WTC11 (cell line): ENCODE measurements around the gene MED26. TPM values are rescaled to one million over a fixed set of nuclear protein-coding genes. Genes with fewer than 3 reads are reported as not detected.

Experiments
- ATAC-seq: fragments of 200-7000 bp; cut with Tn5 transposase; 2 replicates; pipeline ENCODE4 v1.10.0; 2021; ENCODE audit warnings: mild to moderate bottlenecking, moderate library complexity
- CTCF ChIA-PET: fragments of 300-600 bp; sonication (Branson Sonifier 250); formaldehyde crosslinking; loops from one replicate; lab custom pipeline; 2021; ENCODE audit warnings: antibody characterized with exemption; lab: Charles Lee
- POLR2A ChIA-PET: fragments of 350-600 bp; sonication (Branson Sonifier 250); formaldehyde crosslinking; loops from one replicate; lab custom pipeline; 2021; ENCODE audit warnings: antibody characterized with exemption; lab: Charles Lee
- DNase-seq: peaks from one replicate; pipeline ENCODE4 v3.0.0; 2021; ENCODE audit warnings: low spot score
- H3K27ac Mint-ChIP-seq: 2 replicates; pipeline ENCODE4 v1.8.0; 2021; ENCODE audit warnings: mixed read lengths
- H3K27me3 Mint-ChIP-seq: 2 replicates; pipeline ENCODE4 v1.8.0; 2021; ENCODE audit warnings: low read depth, mild to moderate bottlenecking, moderate library complexity, mixed read lengths
- H3K36me3 Mint-ChIP-seq: 2 replicates; pipeline ENCODE4 v1.8.0; 2021; ENCODE audit warnings: mixed read lengths
- H3K4me1 Mint-ChIP-seq: 2 replicates; pipeline ENCODE4 v1.8.0; 2022; ENCODE audit warnings: mixed read lengths
- H3K4me3 Mint-ChIP-seq: 2 replicates; pipeline ENCODE4 v1.8.0; 2021; ENCODE audit warnings: mild to moderate bottlenecking, moderate library complexity, mixed read lengths
- H3K9me3 Mint-ChIP-seq: 2 replicates; pipeline ENCODE4 v1.8.0; 2021; ENCODE audit warnings: mixed read lengths
- ATF2 ChIP-seq: sonication (generic); formaldehyde crosslinking; IDR thresholded peaks from 2 replicates; pipeline ENCODE4 v1.8.1; 2022; ENCODE audit warnings: low read depth, missing genetic modification reagents, borderline replicate concordance
- CREB1 ChIP-seq: sonication (generic); formaldehyde crosslinking; IDR thresholded peaks from 2 replicates; pipeline ENCODE4 v1.8.0; 2023; ENCODE audit warnings: mild to moderate bottlenecking, missing genetic modification reagents
- EMX1 ChIP-seq: fragments of 250-450 bp; sonication (Bioruptor Pico); IDR thresholded peaks from 2 replicates; pipeline ENCODE4 v1.8.0; 2021; ENCODE audit warnings: mild to moderate bottlenecking
- ETV6 ChIP-seq: sonication (generic); formaldehyde crosslinking; IDR thresholded peaks from 2 replicates; pipeline ENCODE4 v1.8.1; 2022; ENCODE audit warnings: mild to moderate bottlenecking, missing genetic modification reagents
- GABPB1 ChIP-seq: sonication (generic); formaldehyde crosslinking; IDR thresholded peaks from 2 replicates; pipeline ENCODE4 v1.8.1; 2023; ENCODE audit warnings: mild to moderate bottlenecking, missing genetic modification reagents
- IRF2 ChIP-seq: sonication (generic); formaldehyde crosslinking; IDR thresholded peaks from 2 replicates; pipeline ENCODE4 v1.8.0; 2022; ENCODE audit warnings: low read depth, missing genetic modification reagents, borderline replicate concordance
- KAT7 ChIP-seq: sonication (generic); formaldehyde crosslinking; IDR thresholded peaks from 2 replicates; pipeline ENCODE4 v1.8.1; 2023; ENCODE audit warnings: missing genetic modification reagents, mild to moderate bottlenecking, borderline replicate concordance
- MLX ChIP-seq: sonication (generic); formaldehyde crosslinking; IDR thresholded peaks from 2 replicates; pipeline ENCODE4 v1.8.1; 2023; ENCODE audit warnings: mild to moderate bottlenecking, missing genetic modification reagents, moderate library complexity
- NFE2L1 ChIP-seq: sonication (generic); formaldehyde crosslinking; IDR thresholded peaks from 2 replicates; pipeline ENCODE4 v1.8.1; 2023; ENCODE audit warnings: missing genetic modification reagents
- PRRX2 ChIP-seq: fragments of 250-450 bp; sonication (Bioruptor Pico); IDR thresholded peaks from 2 replicates; pipeline ENCODE4 v1.8.0; 2021; ENCODE audit warnings: mild to moderate bottlenecking
- RELA ChIP-seq: sonication (generic); formaldehyde crosslinking; IDR thresholded peaks from 2 replicates; pipeline ENCODE4 v1.8.1; 2022; ENCODE audit warnings: missing genetic modification reagents, mild to moderate bottlenecking, borderline replicate concordance
- SMAD4 ChIP-seq: sonication (generic); formaldehyde crosslinking; IDR thresholded peaks from 2 replicates; pipeline ENCODE4 v1.8.0; 2022; ENCODE audit warnings: mild to moderate bottlenecking, missing genetic modification reagents
- USF2 ChIP-seq: sonication (generic); formaldehyde crosslinking; IDR thresholded peaks from 2 replicates; pipeline ENCODE4 v1.8.1; 2023; ENCODE audit warnings: mild to moderate bottlenecking, missing genetic modification reagents, moderate library complexity
- ZNF263 ChIP-seq: sonication (generic); formaldehyde crosslinking; IDR thresholded peaks from 2 replicates; pipeline ENCODE4 v1.8.1; 2022; ENCODE audit warnings: low read depth, mild to moderate bottlenecking, moderate library complexity, missing genetic modification reagents
- ZNF317 ChIP-seq: sonication (generic); formaldehyde crosslinking; IDR thresholded peaks from 2 replicates; pipeline ENCODE4 v1.8.1; 2023; ENCODE audit warnings: low read depth, mild to moderate bottlenecking, moderate library complexity, missing genetic modification reagents, borderline replicate concordance
- ZNF416 ChIP-seq: fragments of 250-450 bp; sonication (Bioruptor Pico); IDR thresholded peaks from 2 replicates; pipeline ENCODE4 v1.9.0; 2021; ENCODE audit warnings: mild to moderate bottlenecking, inconsistent platforms
- ZNF512 ChIP-seq: sonication (generic); formaldehyde crosslinking; IDR thresholded peaks from 2 replicates; pipeline ENCODE4 v1.8.1; 2022; ENCODE audit warnings: missing genetic modification reagents, borderline replicate concordance
- total RNA-seq: library from RNA; stranded (reverse); gene quantifications from 3 replicates; pipeline ENCODE4 v1.2.3, GENCODE V29; 2021
- TF ChIP-seq, protein P1 (sequence below): sonication (generic); formaldehyde crosslinking; IDR thresholded peaks from 2 replicates; pipeline ENCODE4 v1.8.1; 2023; ENCODE audit warnings: mild to moderate bottlenecking, missing genetic modification reagents
- TF ChIP-seq, protein P2 (sequence below): fragments of 200-600 bp; IDR thresholded peaks from 2 replicates; pipeline ENCODE4 v1.8.0; 2022; ENCODE audit warnings: antibody characterized with exemption
- TF ChIP-seq, protein P3 (sequence below): fragments of 250-450 bp; sonication (Bioruptor Pico); IDR thresholded peaks from 2 replicates; pipeline ENCODE4 v1.9.0; 2021; ENCODE audit warnings: moderate library complexity, mild to moderate bottlenecking, inconsistent platforms, borderline replicate concordance
- TF ChIP-seq, protein P4 (sequence below): sonication (generic); formaldehyde crosslinking; IDR thresholded peaks from 2 replicates; pipeline ENCODE4 v1.8.0; 2022; ENCODE audit warnings: mild to moderate bottlenecking, missing genetic modification reagents
- TF ChIP-seq, protein P5 (sequence below): sonication (generic); formaldehyde crosslinking; IDR thresholded peaks from 2 replicates; pipeline ENCODE4 v1.8.0; 2022; ENCODE audit warnings: mild to moderate bottlenecking, missing genetic modification reagents

MED26 gene
- total RNA-seq, 1 experiment from 2014 or later: 14.2 TPM

GRCh38 chr19:16566702-16567101, 61.3 kb downstream of the MED26 start (continued):
- TF ChIP-seq, protein P1, sequence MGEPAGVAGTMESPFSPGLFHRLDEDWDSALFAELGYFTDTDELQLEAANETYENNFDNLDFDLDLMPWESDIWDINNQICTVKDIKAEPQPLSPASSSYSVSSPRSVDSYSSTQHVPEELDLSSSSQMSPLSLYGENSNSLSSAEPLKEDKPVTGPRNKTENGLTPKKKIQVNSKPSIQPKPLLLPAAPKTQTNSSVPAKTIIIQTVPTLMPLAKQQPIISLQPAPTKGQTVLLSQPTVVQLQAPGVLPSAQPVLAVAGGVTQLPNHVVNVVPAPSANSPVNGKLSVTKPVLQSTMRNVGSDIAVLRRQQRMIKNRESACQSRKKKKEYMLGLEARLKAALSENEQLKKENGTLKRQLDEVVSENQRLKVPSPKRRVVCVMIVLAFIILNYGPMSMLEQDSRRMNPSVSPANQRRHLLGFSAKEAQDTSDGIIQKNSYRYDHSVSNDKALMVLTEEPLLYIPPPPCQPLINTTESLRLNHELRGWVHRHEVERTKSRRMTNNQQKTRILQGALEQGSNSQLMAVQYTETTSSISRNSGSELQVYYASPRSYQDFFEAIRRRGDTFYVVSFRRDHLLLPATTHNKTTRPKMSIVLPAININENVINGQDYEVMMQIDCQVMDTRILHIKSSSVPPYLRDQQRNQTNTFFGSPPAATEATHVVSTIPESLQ (CRISPR knock-in tag): no peak
- TF ChIP-seq USF2 (CRISPR knock-in tag) (no peak), MLX (CRISPR knock-in tag) (no peak)

DNA sequence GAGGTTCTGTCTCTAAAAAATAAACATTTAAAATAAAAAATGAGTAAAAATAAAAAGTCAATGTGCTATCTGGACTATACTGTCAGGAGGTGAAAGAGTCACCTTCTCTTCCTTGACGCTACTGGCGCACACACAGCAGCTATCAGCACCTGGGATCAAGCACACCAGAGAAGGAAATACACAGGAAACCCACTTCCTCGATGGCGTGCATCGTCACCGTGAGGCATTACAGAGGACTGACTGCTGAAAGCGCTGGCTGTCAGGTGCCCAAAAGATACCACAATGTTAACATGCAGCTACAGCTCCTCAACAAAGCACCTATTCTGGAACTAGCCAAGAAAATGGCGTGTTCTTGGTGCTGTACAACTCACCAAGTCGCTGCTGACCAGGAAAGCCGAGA, 61.8 kb downstream of the MED26 start:
- TF ChIP-seq GABPB1: no peak
- TF ChIP-seq EMX1 (CRISPR knock-in tag): no peak
- TF ChIP-seq, protein P2, sequence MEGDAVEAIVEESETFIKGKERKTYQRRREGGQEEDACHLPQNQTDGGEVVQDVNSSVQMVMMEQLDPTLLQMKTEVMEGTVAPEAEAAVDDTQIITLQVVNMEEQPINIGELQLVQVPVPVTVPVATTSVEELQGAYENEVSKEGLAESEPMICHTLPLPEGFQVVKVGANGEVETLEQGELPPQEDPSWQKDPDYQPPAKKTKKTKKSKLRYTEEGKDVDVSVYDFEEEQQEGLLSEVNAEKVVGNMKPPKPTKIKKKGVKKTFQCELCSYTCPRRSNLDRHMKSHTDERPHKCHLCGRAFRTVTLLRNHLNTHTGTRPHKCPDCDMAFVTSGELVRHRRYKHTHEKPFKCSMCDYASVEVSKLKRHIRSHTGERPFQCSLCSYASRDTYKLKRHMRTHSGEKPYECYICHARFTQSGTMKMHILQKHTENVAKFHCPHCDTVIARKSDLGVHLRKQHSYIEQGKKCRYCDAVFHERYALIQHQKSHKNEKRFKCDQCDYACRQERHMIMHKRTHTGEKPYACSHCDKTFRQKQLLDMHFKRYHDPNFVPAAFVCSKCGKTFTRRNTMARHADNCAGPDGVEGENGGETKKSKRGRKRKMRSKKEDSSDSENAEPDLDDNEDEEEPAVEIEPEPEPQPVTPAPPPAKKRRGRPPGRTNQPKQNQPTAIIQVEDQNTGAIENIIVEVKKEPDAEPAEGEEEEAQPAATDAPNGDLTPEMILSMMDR: no peak
- no peaks in the 10 kb centered on the region for H3K27me3 Mint-ChIP-seq
- no peak overlapping the region for H3K27ac Mint-ChIP-seq
- H3K4me1 Mint-ChIP-seq: peaks cover 3% of the 10 kb centered on the region; the same call in 1 of the 2 replicates
- ChIA-PET CTCF (no interaction called here), POLR2A (no interaction called here)
- H3K4me3 Mint-ChIP-seq: no peak overlapping the region
- no peaks in the 10 kb centered on the region for H3K9me3 Mint-ChIP-seq
- ATAC-seq: no peak
- DNase-seq: no peak
- H3K36me3 Mint-ChIP-seq: peaks cover 50% of the 10 kb centered on the region

- H3K4me1 Mint-ChIP-seq: no peaks in the 10 kb centered on the region
- H3K27me3 Mint-ChIP-seq: no peaks in the 10 kb centered on the region
- no peak for ATAC-seq
- TF ChIP-seq ETV6 (CRISPR knock-in tag) (no peak), ZNF512 (CRISPR knock-in tag) (no peak), IRF2 (CRISPR knock-in tag) (no peak), ATF2 (no peak), ZNF263 (CRISPR knock-in tag) (no peak), ZNF317 (no peak), ZNF416 (CRISPR knock-in tag) (no peak), CREB1 (no peak), NFE2L1 (CRISPR knock-in tag) (no peak), SMAD4 (CRISPR knock-in tag) (no peak), KAT7 (CRISPR knock-in tag) (no peak), PRRX2 (CRISPR knock-in tag) (no peak), RELA (CRISPR knock-in tag) (no peak)
- TF ChIP-seq, protein P3, sequence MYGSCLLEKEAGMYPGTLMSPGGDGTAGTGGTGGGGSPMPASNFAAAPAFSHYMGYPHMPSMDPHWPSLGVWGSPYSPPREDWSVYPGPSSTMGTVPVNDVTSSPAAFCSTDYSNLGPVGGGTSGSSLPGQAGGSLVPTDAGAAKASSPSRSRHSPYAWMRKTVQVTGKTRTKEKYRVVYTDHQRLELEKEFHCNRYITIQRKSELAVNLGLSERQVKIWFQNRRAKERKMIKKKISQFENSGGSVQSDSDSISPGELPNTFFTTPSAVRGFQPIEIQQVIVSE (CRISPR knock-in tag): no peak
- TF ChIP-seq, protein P4, sequence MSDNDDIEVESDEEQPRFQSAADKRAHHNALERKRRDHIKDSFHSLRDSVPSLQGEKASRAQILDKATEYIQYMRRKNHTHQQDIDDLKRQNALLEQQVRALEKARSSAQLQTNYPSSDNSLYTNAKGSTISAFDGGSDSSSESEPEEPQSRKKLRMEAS: no peak
- TF ChIP-seq, protein P5, sequence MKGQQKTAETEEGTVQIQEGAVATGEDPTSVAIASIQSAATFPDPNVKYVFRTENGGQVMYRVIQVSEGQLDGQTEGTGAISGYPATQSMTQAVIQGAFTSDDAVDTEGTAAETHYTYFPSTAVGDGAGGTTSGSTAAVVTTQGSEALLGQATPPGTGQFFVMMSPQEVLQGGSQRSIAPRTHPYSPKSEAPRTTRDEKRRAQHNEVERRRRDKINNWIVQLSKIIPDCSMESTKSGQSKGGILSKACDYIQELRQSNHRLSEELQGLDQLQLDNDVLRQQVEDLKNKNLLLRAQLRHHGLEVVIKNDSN (CRISPR knock-in tag): no peak
- H3K9me3 Mint-ChIP-seq: no peaks in the 10 kb centered on the region
- H3K27ac Mint-ChIP-seq: no peak overlapping the region
- no peak overlapping the region for H3K4me3 Mint-ChIP-seq
- CTCF ChIA-PET: no interaction called here
- POLR2A ChIA-PET: no interaction called here
- DNase-seq: no peak
- peaks cover 56% of the 10 kb centered on the region for H3K36me3 Mint-ChIP-seq
These were observed 63.2 kb downstream of the MED26 start for GRCh38 chr19:16564842-16565241.
